GM20000 (cell line): ENCODE results near the gene AMFR.

Experiments
- DNase-seq: peaks from one replicate; pipeline ENCODE4 v3.0.0; 2012; ENCODE audit warnings: low spot score
- CTCF ChIP-seq: IDR thresholded peaks from 2 replicates; pipeline ENCODE4 v1.5.1; 2012; ENCODE audit warnings: mild to moderate bottlenecking, control low read depth; ENCODE audit errors: extremely low read depth, missing control alignments

AMFR gene

GRCh38 chr16:56354746-56355145, 70.6 kb downstream of the AMFR start:
- TF ChIP-seq CTCF, result no peak
- no peak for DNase-seq

- TF ChIP-seq CTCF, result no peak
- DNase-seq, result no peak
Measured at GRCh38 chr16:56354016-56354415, 71.3 kb downstream of the AMFR start.

- TF ChIP-seq CTCF, result no peak
- DNase-seq, result no peak
Measured at GRCh38 chr16:56353054-56353921, 72.1 kb downstream of the AMFR start.

- no peak for TF ChIP-seq CTCF
- DNase-seq, result no peak
Measured at GRCh38 chr16:56352351-56353053, 72.8 kb downstream of the AMFR start.

- TF ChIP-seq CTCF, result no peak
- DNase-seq, result no peak
Measured at GRCh38 chr16:56351481-56351880, 73.9 kb downstream of the AMFR start.

- TF ChIP-seq CTCF, result no peak
- no peak for DNase-seq
Measured at GRCh38 chr16:56350491-56351405, 74.6 kb downstream of the AMFR start.

GRCh38 chr16:56349711-56350161, 75.6 kb downstream of the AMFR start:
- no peak for TF ChIP-seq CTCF

More at GRCh38 chr16:56349711-56350161, 75.6 kb downstream of the AMFR start:
- no peak for DNase-seq
